Stimulated activated naive CD8-positive, alpha-beta T cell treated with anti-CD3 and anti-CD28 coated beads, Interleukin-15, amount 100 ng/mL, for 72 hours (primary cell): ENCODE data around the gene C1orf115.
"Not testable (repeated sequence)": the region's sequence is repeated elsewhere in the genome, so short reads cannot be mapped to it uniquely, and the experiment has no call there.

Experiments
- ATAC-seq: fragments of 150-1000 bp; cut with Tn5 transposase; 2 replicates; pipeline ENCODE4 v1.10.0; 2021; ENCODE audit warnings: mild to moderate bottlenecking, moderate library complexity
- DNase-seq, 2 donors: peaks; one replicate each; pipeline ENCODE4 v3.0.0; 2021 to 2022
- H3K27ac Mint-ChIP-seq, 2 donors: one replicate each; pipeline ENCODE4 v1.8.0; 2022; ENCODE audit warnings: mild to moderate bottlenecking in 2 of 2, mixed read lengths in 2 of 2, moderate library complexity in 2 of 2
- H3K27me3 Mint-ChIP-seq: one replicate; pipeline ENCODE4 v1.8.0; 2022; ENCODE audit warnings: mixed read lengths
- H3K4me1 Mint-ChIP-seq: one replicate; pipeline ENCODE4 v1.8.0; 2022; ENCODE audit warnings: mild to moderate bottlenecking, mixed read lengths
- H3K4me3 Mint-ChIP-seq, 2 donors: one replicate each; pipeline ENCODE4 v1.8.0; 2022; ENCODE audit warnings: mild to moderate bottlenecking in 2 of 2, mixed read lengths in 2 of 2, moderate library complexity in 1 of 2
- H3K9me3 Mint-ChIP-seq, 2 donors: one replicate each; pipeline ENCODE4 v1.8.0; 2022; ENCODE audit warnings: mixed read lengths in 2 of 2

The C1orf115 gene

GRCh38 chr1:220703305-220703704 is 13.1 kb downstream of the C1orf115 start:
- Mint-ChIP-seq H3K4me3 (no peak overlapping the region), H3K27me3 (peaks cover 20% of the 10 kb centered on the region), H3K27ac (peak overlapping the region in 1 of 2 donors; percentile 79), H3K4me1 (peaks cover 6% of the 10 kb centered on the region), H3K9me3 (no peaks in the 10 kb centered on the region)
- ATAC-seq (no peak), DNase-seq (no peak)

- DNase-seq: no peak
- ATAC-seq: no peak
- Mint-ChIP-seq H3K27ac (no peak overlapping the region), H3K4me1 (peaks cover 12% of the 10 kb centered on the region), H3K9me3 (no peaks in the 10 kb centered on the region), H3K27me3 (peaks cover 20% of the 10 kb centered on the region), H3K4me3 (no peak overlapping the region)
Measured at GRCh38 chr1:220705782-220706181, 15.6 kb downstream of the C1orf115 start.

GRCh38 chr1:220706480-220706879 is 16.3 kb downstream of the C1orf115 start:
- Mint-ChIP-seq H3K4me3 (no peak overlapping the region), H3K27me3 (peaks cover 20% of the 10 kb centered on the region), H3K9me3 (no peaks in the 10 kb centered on the region), H3K4me1 (peaks cover 12% of the 10 kb centered on the region), H3K27ac (peak overlapping the region in 1 of 2 donors; percentile 55)
- DNase-seq: no peak
- ATAC-seq: no peak

GRCh38 chr1:220707160-220707559 is 17.0 kb downstream of the C1orf115 start:
- DNase-seq: no peak
- H3K9me3 Mint-ChIP-seq: no peaks in the 10 kb centered on the region
- peaks cover 9% of the 10 kb centered on the region for H3K4me1 Mint-ChIP-seq
- no peak overlapping the region for H3K4me3 Mint-ChIP-seq
- H3K27me3 Mint-ChIP-seq: peaks cover 18% of the 10 kb centered on the region
- ATAC-seq: no peak
- no peak overlapping the region for H3K27ac Mint-ChIP-seq

GRCh38 chr1:220708244-220708643 is 18.1 kb downstream of the C1orf115 start:
- H3K4me3 Mint-ChIP-seq: no peak overlapping the region
- no peak for DNase-seq
- no peak overlapping the region for H3K27ac Mint-ChIP-seq
- ATAC-seq: no peak
- no peaks in the 10 kb centered on the region for H3K9me3 Mint-ChIP-seq
- peaks cover 6% of the 10 kb centered on the region for H3K4me1 Mint-ChIP-seq
- H3K27me3 Mint-ChIP-seq: peaks cover 7% of the 10 kb centered on the region

GRCh38 chr1:220708936-220709801 is 19.0 kb downstream of the C1orf115 start:
- Mint-ChIP-seq H3K27ac (no peak overlapping the region), H3K9me3 (no peaks in the 10 kb centered on the region), H3K27me3 (no peaks in the 10 kb centered on the region), H3K4me3 (no peak overlapping the region), H3K4me1 (peaks cover 6% of the 10 kb centered on the region)
- ATAC-seq: no peak
- no peak for DNase-seq

GRCh38 chr1:220710333-220710732 is 20.2 kb downstream of the C1orf115 start:
- no peaks in the 10 kb centered on the region for H3K27me3 Mint-ChIP-seq
- H3K4me1 Mint-ChIP-seq: peaks cover 6% of the 10 kb centered on the region
- no peak overlapping the region for H3K4me3 Mint-ChIP-seq
- ATAC-seq: no peak
- H3K9me3 Mint-ChIP-seq: peaks cover 2 to 8% of the 10 kb centered on the region in 2 donors
- H3K27ac Mint-ChIP-seq: no peak overlapping the region
- DNase-seq: no peak

GRCh38 chr1:220711056-220711809 is 21.1 kb downstream of the C1orf115 start:
- ATAC-seq (no peak), DNase-seq (no peak)
- H3K27me3 Mint-ChIP-seq: no peaks in the 10 kb centered on the region
- peaks cover 6% of the 10 kb centered on the region for H3K4me1 Mint-ChIP-seq
- no peak overlapping the region for H3K27ac Mint-ChIP-seq
- no peak overlapping the region for H3K4me3 Mint-ChIP-seq
- peaks cover 9% of the 10 kb centered on the region in 2 donors for H3K9me3 Mint-ChIP-seq

GRCh38 chr1:220715986-220716385 is 25.8 kb downstream of the C1orf115 start:
- not testable (repeated sequence) for DNase-seq, H3K27ac Mint-ChIP-seq, H3K4me1 Mint-ChIP-seq, H3K9me3 Mint-ChIP-seq, ATAC-seq, H3K4me3 Mint-ChIP-seq
- peaks cover 18% of the 10 kb centered on the region for H3K27me3 Mint-ChIP-seq

GRCh38 chr1:220717800-220718640 is 27.9 kb downstream of the C1orf115 start:
- ATAC-seq (no peak), DNase-seq (no peak)
- H3K27me3 Mint-ChIP-seq: peaks cover 18% of the 10 kb centered on the region
- no peak overlapping the region for H3K27ac Mint-ChIP-seq
- H3K4me3 Mint-ChIP-seq: no peak overlapping the region
- peaks cover 9% of the 10 kb centered on the region in 2 donors for H3K9me3 Mint-ChIP-seq
- H3K4me1 Mint-ChIP-seq: no peaks in the 10 kb centered on the region

- not testable (repeated sequence) for H3K27ac Mint-ChIP-seq, DNase-seq, H3K4me3 Mint-ChIP-seq, ATAC-seq, H3K9me3 Mint-ChIP-seq, H3K4me1 Mint-ChIP-seq
- peaks cover 18% of the 10 kb centered on the region for H3K27me3 Mint-ChIP-seq
Measured at GRCh38 chr1:220721266-220721665, 31.1 kb downstream of the C1orf115 start.

GRCh38 chr1:220726634-220727033 is 36.5 kb downstream of the C1orf115 start:
- peaks cover 0 to 7% of the 10 kb centered on the region in 2 donors for H3K9me3 Mint-ChIP-seq
- peak; percentile 45 for ATAC-seq

GRCh38 chr1:220727519-220727918 is 37.4 kb downstream of the C1orf115 start:
- ATAC-seq: no peak
- Mint-ChIP-seq H3K4me3 (no peak overlapping the region), H3K27me3 (peaks cover 8% of the 10 kb centered on the region), H3K27ac (no peak overlapping the region), H3K9me3 (peaks cover 6 to 12% of the 10 kb centered on the region in 2 donors), H3K4me1 (no peaks in the 10 kb centered on the region)
- DNase-seq: no peak

More at GRCh38 chr1:220726634-220727033, 36.5 kb downstream of the C1orf115 start:
- DNase-seq: no peak
- H3K4me1 Mint-ChIP-seq: no peaks in the 10 kb centered on the region
- H3K4me3 Mint-ChIP-seq: no peak overlapping the region
- no peak overlapping the region for H3K27ac Mint-ChIP-seq
- peaks cover 8% of the 10 kb centered on the region for H3K27me3 Mint-ChIP-seq

GRCh38 chr1:220730486-220730885 is 40.3 kb downstream of the C1orf115 start:
- no peaks in the 10 kb centered on the region for H3K4me1 Mint-ChIP-seq
- no peak overlapping the region for H3K4me3 Mint-ChIP-seq
- peaks cover 8% of the 10 kb centered on the region for H3K27me3 Mint-ChIP-seq
- H3K27ac Mint-ChIP-seq: no peak overlapping the region
- no peak for DNase-seq
- no peak for ATAC-seq
- H3K9me3 Mint-ChIP-seq: peaks cover 6 to 12% of the 10 kb centered on the region in 2 donors

- Mint-ChIP-seq H3K27ac (no peak overlapping the region), H3K9me3 (peaks cover 6 to 12% of the 10 kb centered on the region in 2 donors), H3K4me1 (no peaks in the 10 kb centered on the region), H3K27me3 (peaks cover 3% of the 10 kb centered on the region), H3K4me3 (no peak overlapping the region)
- no peak for ATAC-seq
- DNase-seq: no peak
Measured at GRCh38 chr1:220732137-220732536, 42.0 kb downstream of the C1orf115 start.
